Measurements from ENCODE around the gene ABCB9.

- TF ChIP-seq CTCF (IDR thresholded peaks at IDR 0.05), result no peak
- TF ChIP-seq POLR2A (IDR thresholded peaks at IDR 0.05), result no peak
Measured at GRCh38 chr12:122991623-122992275, 25.5 kb upstream of the ABCB9 start.

All from uterus (tissue), 2 donors.